H9 (cell line): Measurements from ENCODE around the gene EHBP1. TPM values are rescaled to one million over a fixed set of nuclear protein-coding genes. Genes with fewer than 3 reads are reported as not detected.

Experiments
- DNase-seq: peaks from one replicate; pipeline ENCODE4 v3.0.0-alpha.2; 2017
- H2AFZ ChIP-seq: one replicate; pipeline ENCODE4 v1.6.1; 2013; ENCODE audit warnings: mild to moderate bottlenecking, low read length, control low read depth, moderate library complexity
- H2AK5ac ChIP-seq: 2 replicates; pipeline ENCODE4 v1.6.1; 2013; ENCODE audit warnings: low read length, control low read depth, mixed read lengths; ENCODE audit not compliant: insufficient read length
- H2BK120ac ChIP-seq: one replicate; pipeline ENCODE4 v1.6.1; 2013; ENCODE audit warnings: low read depth, mild to moderate bottlenecking, low read length, control low read depth, inconsistent platforms; ENCODE audit not compliant: poor library complexity, severe bottlenecking
- H2BK12ac ChIP-seq: 2 replicates; pipeline ENCODE4 v1.6.1; 2013; ENCODE audit warnings: low read length, control low read depth, mixed read lengths, low read depth; ENCODE audit not compliant: insufficient read length
- H2BK15ac ChIP-seq: 2 replicates; pipeline ENCODE4 v1.6.1; 2013; ENCODE audit warnings: low read depth, low read length, control low read depth
- H2BK20ac ChIP-seq: one replicate; pipeline ENCODE4 v1.6.1; 2013; ENCODE audit warnings: low read depth, mild to moderate bottlenecking, low read length, control low read depth, inconsistent platforms; ENCODE audit not compliant: poor library complexity, severe bottlenecking
- H2BK5ac ChIP-seq: 2 replicates; pipeline ENCODE4 v1.6.1; 2013; ENCODE audit warnings: low read length, control low read depth, mixed read lengths; ENCODE audit not compliant: insufficient read length
- H3K14ac ChIP-seq: 2 replicates; pipeline ENCODE4 v1.6.1; 2013; ENCODE audit warnings: low read length, control low read depth; ENCODE audit not compliant: insufficient read depth
- H3K18ac ChIP-seq: 2 replicates; pipeline ENCODE4 v1.6.1; 2013; ENCODE audit warnings: low read depth, mild to moderate bottlenecking, mixed read lengths, low read length, control low read depth; ENCODE audit not compliant: insufficient read length
- H3K23ac ChIP-seq: 2 replicates; pipeline ENCODE4 v1.6.1; 2013; ENCODE audit warnings: low read length, control low read depth, mixed read lengths, low read depth; ENCODE audit not compliant: insufficient read length
- H3K23me2 ChIP-seq: 2 replicates; pipeline ENCODE4 v1.6.1; 2013; ENCODE audit warnings: low read depth, mild to moderate bottlenecking, mixed read lengths, low read length, control low read depth; ENCODE audit not compliant: insufficient read length, poor library complexity, severe bottlenecking
- H3K27ac ChIP-seq: 2 replicates; pipeline ENCODE4 v1.5.1; 2013; ENCODE audit warnings: low read length, control low read depth, mixed read lengths, low read depth; ENCODE audit not compliant: insufficient read length
- H3K27me3 ChIP-seq: 2 replicates; pipeline ENCODE4 v1.6.1; 2013; ENCODE audit warnings: low read length, control low read depth, inconsistent platforms; ENCODE audit not compliant: insufficient read depth
- H3K4ac ChIP-seq: 2 replicates; pipeline ENCODE4 v1.6.1; 2013; ENCODE audit warnings: low read depth, mild to moderate bottlenecking, control low read depth, inconsistent platforms, low read length, moderate library complexity
- H3K4me1 ChIP-seq: 2 replicates; pipeline ENCODE4 v1.6.1; 2013; ENCODE audit warnings: low read length, control low read depth, inconsistent platforms; ENCODE audit not compliant: insufficient read depth
- H3K4me2 ChIP-seq: 2 replicates; pipeline ENCODE4 v1.6.1; 2013; ENCODE audit warnings: low read length, control low read depth, mixed read lengths; ENCODE audit not compliant: insufficient read length, insufficient read depth
- H3K56ac ChIP-seq: 2 replicates; pipeline ENCODE4 v1.6.1; 2013; ENCODE audit warnings: low read depth, mild to moderate bottlenecking, mixed read lengths, low read length, control low read depth; ENCODE audit not compliant: insufficient read length
- H3K79me1 ChIP-seq: 2 replicates; pipeline ENCODE4 v1.6.1; 2013; ENCODE audit warnings: low read depth, mild to moderate bottlenecking, moderate library complexity, low read length, control low read depth, inconsistent platforms; ENCODE audit not compliant: insufficient read depth, poor library complexity, severe bottlenecking
- H3K79me2 ChIP-seq: 2 replicates; pipeline ENCODE4 v1.6.1; 2013; ENCODE audit warnings: low read length, control low read depth, inconsistent platforms; ENCODE audit not compliant: insufficient read depth
- H3K9ac ChIP-seq: 2 replicates; pipeline ENCODE4 v1.6.1; 2013; ENCODE audit warnings: low read length, control low read depth, mixed read lengths; ENCODE audit not compliant: insufficient read length; ENCODE audit errors: extremely low read depth
- H3K9me3 ChIP-seq: one replicate; pipeline ENCODE4 v1.6.1; 2013; ENCODE audit warnings: low read depth, low read length, inconsistent platforms; ENCODE audit not compliant: control insufficient read depth
- H3T11ph ChIP-seq: one replicate; pipeline ENCODE4 v1.6.1; 2013; ENCODE audit warnings: mild to moderate bottlenecking, low read length, control low read depth, inconsistent platforms
- H4K20me1 ChIP-seq: one replicate; pipeline ENCODE4 v1.6.1; 2013; ENCODE audit not compliant: control insufficient read depth, insufficient read length, insufficient read depth
- H4K5ac ChIP-seq: 2 replicates; pipeline ENCODE4 v1.6.1; 2013; ENCODE audit warnings: low read depth, mild to moderate bottlenecking, mixed read lengths, low read length, control low read depth; ENCODE audit not compliant: insufficient read length
- H4K8ac ChIP-seq: replicated peaks from 2 replicates; pipeline ENCODE4 v1.6.1; 2013; ENCODE audit warnings: low read length, control low read depth, mixed read lengths, low read depth; ENCODE audit not compliant: insufficient read length
- H4K91ac ChIP-seq: 2 replicates; pipeline ENCODE4 v1.6.1; 2013; ENCODE audit warnings: low read depth, mild to moderate bottlenecking, moderate library complexity, mixed read lengths, low read length, control low read depth; ENCODE audit not compliant: insufficient read length
- H3K27ac Mint-ChIP-seq, 3 experiments: 2 replicates in 2 of 3; 3 replicates in 1 of 3; pipeline ENCODE4 v1.8.0; 2020 to 2021; ENCODE audit warnings: mixed read lengths in 3 of 3, mild to moderate bottlenecking in 1 of 3, moderate library complexity in 1 of 3
- H3K27me3 Mint-ChIP-seq: 2 replicates; pipeline ENCODE4 v1.8.0; 2021; ENCODE audit warnings: low read depth, mild to moderate bottlenecking, moderate library complexity, mixed read lengths
- H3K36me3 Mint-ChIP-seq, 3 experiments: 2 replicates in 2 of 3; 3 replicates in 1 of 3; pipeline ENCODE4 v1.8.0; 2020 to 2021; ENCODE audit warnings: low read depth in 3 of 3, mixed read lengths in 3 of 3; ENCODE audit not compliant: insufficient read depth in 1 of 3
- H3K4me1 Mint-ChIP-seq, 2 experiments: 2 replicates each; pipeline ENCODE4 v1.8.0; 2020; ENCODE audit warnings: mixed read lengths in 2 of 2
- H3K4me3 Mint-ChIP-seq, 2 experiments: 2 replicates in 1 of 2; 3 replicates in 1 of 2; pipeline ENCODE4 v1.8.0; 2020 to 2021; ENCODE audit warnings: mild to moderate bottlenecking in 2 of 2, mixed read lengths in 2 of 2, moderate library complexity in 1 of 2
- H3K9me3 Mint-ChIP-seq, 2 experiments: 2 replicates in 1 of 2; 3 replicates in 1 of 2; pipeline ENCODE4 v1.8.0; 2020; ENCODE audit warnings: mild to moderate bottlenecking in 2 of 2, mixed read lengths in 2 of 2, moderate library complexity in 1 of 2
- WGBS: extraction: QIAGEN DNeasy Blood & Tissue Kit; methylation state at CpG from one replicate; pipeline ENCODE4 v1.1.7; 2013; ENCODE audit warnings: missing lambda C conversion rate, low lambda C conversion rate, mixed read lengths; ENCODE audit not compliant: insufficient read length; ENCODE audit errors: extremely low coverage; 5-methylcytosine and 5-hydroxymethylcytosine counted together
- total RNA-seq: library from RNA; stranded (reverse); gene quantifications from 2 replicates; pipeline ENCODE4 v1.2.1, GENCODE V29; 2021
- TF ChIP-seq, protein P1 (sequence below): fragments of 200-600 bp; sonication (generic); conservative IDR thresholded peaks from 3 replicates; pipeline ENCODE4 v1.8.0; 2021; ENCODE audit warnings: antibody characterized with exemption, mild to moderate bottlenecking

The EHBP1 gene
- total RNA-seq, 1 experiment from 2014 or later = 35.6 TPM

GRCh38 chr2:63027220-63027619, 321.7 kb downstream of the EHBP1 start:
- Histone ChIP-seq H3K14ac (no peak overlapping the region), H2AFZ (no peak overlapping the region), H4K91ac (no peak overlapping the region), H3K23me2 (no peaks in the 10 kb centered on the region), H2BK12ac (no peak overlapping the region), H3K56ac (no peak overlapping the region), H4K5ac (no peak overlapping the region), H2BK15ac (no peak overlapping the region), H2BK20ac (no peak overlapping the region), H4K20me1 (no peaks in the 10 kb centered on the region), H3K79me1 (no peaks in the 10 kb centered on the region), H3K9me3 (no peaks in the 10 kb centered on the region), H3K9ac (no peak overlapping the region), H4K8ac (no peak overlapping the region), H3K23ac (peak overlapping the region; percentile 52), H3K18ac (no peak overlapping the region), H3K79me2 (no peaks in the 10 kb centered on the region), H2AK5ac (no peak overlapping the region), H3T11ph (no peak overlapping the region), H3K27me3 (no peaks in the 10 kb centered on the region), H3K4me1 (no peaks in the 10 kb centered on the region), H3K4me2 (no peak overlapping the region), H2BK5ac (no peak overlapping the region), H3K27ac (no peak overlapping the region), H3K4ac (no peak overlapping the region), H2BK120ac (no peak overlapping the region)
- no peak for DNase-seq
- H3K27me3 Mint-ChIP-seq = no peaks in the 10 kb centered on the region
- no peak overlapping the region for H3K27ac Mint-ChIP-seq
- peaks cover 0 to 3% (median 0%) of the 10 kb centered on the region in 3 experiments; a peak in 1 of 7 replicates for H3K36me3 Mint-ChIP-seq
- no peaks in the 10 kb centered on the region for H3K4me1 Mint-ChIP-seq
- TF ChIP-seq, protein P1, sequence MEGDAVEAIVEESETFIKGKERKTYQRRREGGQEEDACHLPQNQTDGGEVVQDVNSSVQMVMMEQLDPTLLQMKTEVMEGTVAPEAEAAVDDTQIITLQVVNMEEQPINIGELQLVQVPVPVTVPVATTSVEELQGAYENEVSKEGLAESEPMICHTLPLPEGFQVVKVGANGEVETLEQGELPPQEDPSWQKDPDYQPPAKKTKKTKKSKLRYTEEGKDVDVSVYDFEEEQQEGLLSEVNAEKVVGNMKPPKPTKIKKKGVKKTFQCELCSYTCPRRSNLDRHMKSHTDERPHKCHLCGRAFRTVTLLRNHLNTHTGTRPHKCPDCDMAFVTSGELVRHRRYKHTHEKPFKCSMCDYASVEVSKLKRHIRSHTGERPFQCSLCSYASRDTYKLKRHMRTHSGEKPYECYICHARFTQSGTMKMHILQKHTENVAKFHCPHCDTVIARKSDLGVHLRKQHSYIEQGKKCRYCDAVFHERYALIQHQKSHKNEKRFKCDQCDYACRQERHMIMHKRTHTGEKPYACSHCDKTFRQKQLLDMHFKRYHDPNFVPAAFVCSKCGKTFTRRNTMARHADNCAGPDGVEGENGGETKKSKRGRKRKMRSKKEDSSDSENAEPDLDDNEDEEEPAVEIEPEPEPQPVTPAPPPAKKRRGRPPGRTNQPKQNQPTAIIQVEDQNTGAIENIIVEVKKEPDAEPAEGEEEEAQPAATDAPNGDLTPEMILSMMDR = no peak
- no peak overlapping the region for H3K4me3 Mint-ChIP-seq
- H3K9me3 Mint-ChIP-seq = no peaks in the 10 kb centered on the region
- WGBS = no CpG with 5 or more reads among the region's 2 CpGs
